Cerebellar nuclear complex (tissue), 1 donor: ENCODE data around the gene DNPH1.

Source experiments
- DNase-seq, 2 experiments: peaks; one replicate each; lab custom pipeline; 2025; lab: John Stamatoyannopoulos, UW

Gene DNPH1

DNA sequence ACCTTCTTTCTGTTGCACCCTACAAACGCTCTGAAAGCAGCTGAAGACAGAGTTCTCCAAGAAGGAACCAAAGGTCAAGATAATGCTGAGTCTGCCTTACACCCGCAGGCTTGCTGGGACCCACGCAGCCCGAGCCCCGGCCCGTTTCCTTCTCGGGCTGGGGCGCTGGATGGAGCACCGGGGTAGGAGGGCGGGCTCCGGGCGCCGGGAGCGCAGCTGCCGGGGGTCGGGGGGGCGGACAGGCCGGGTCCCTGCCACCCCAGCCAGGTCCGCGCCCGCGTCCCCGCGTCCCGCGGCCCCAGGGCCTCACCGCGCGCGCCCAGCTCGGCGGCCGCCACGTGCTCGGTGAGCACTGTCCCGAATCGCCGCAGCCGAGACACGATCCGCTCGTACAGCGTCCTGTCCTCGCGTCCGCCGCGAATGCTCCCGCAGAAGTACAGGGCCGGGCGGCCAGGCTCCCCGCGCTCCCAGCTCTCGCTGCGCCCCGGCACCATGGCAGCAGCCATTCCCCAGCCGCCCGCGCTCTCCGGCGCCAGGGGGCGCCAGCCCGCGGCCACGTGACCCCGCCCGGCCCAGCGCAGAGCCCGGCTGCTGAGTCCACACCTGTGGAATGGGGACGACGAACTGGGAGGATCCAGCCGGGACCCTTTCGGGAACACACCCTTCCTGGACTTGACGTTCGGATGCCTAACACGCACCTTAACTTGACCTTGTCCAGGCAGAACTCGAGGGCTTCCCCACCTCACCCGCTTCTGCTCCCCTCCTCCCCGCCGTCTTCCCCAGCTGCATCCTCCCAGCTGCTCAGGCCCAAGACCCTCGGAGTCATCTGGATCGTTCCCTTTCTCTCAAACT, at the start of gene DNPH1:
DNPH1 (minus strand) TSS at position 531 of the 852 bp plus-strand sequence; CDS start at position 506, 25 bp downstream.
- DNase-seq, result peak in 1 of 2 experiments; percentile 19

GRCh38 chr6:43278524-43279078, 49.3 kb upstream of the DNPH1 start:
- DNase-seq, result no peak

DNA sequence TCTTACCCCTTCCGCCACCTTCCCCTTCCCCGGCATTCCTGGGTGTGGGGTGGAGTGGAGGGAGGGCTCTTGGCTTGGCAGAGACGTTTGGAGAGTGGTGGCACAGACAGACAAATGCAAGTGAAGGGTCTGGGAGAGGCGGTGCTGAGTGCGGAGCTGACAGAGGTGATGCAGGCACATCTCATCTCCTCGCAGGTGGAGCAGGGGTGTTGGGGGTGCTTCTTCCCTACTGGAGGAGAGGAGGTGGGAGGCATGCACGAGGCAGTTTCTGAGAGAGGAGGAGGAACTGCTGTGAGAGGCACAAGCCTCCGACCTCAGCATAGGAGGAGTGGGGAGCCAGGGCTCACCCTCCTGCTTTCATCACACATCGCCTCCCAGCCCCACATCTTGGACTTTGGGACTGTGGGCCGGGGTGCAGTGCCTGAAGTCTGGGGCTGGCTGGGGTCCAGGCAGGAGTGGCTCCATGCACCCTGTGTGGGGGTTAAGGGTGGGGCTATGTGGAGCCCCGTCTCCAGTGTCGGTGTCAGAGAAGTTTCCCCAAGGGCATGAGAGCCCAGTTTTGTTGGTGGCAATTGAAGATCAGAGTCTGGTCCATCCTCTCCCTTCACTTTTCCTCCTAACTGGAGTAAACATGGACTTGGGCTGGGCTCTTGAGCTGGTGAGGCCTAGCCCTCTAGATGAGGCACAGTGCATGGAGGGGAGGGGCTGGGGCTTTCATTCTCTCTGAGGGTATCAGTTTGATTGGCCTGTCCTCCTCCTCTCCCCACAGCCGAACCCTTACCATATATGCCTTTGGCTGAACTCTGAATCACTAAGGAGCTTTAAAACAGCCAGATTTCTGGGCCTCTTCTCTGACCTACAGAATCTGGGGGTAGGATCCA, 48.6 kb upstream of the DNPH1 start:
- no peak for DNase-seq

- DNase-seq, result no peak
These were observed 48.0 kb upstream of the DNPH1 start for GRCh38 chr6:43277306-43277642.

- DNase-seq, result no peak
These were observed 47.5 kb upstream of the DNPH1 start for GRCh38 chr6:43276577-43277305.

DNA sequence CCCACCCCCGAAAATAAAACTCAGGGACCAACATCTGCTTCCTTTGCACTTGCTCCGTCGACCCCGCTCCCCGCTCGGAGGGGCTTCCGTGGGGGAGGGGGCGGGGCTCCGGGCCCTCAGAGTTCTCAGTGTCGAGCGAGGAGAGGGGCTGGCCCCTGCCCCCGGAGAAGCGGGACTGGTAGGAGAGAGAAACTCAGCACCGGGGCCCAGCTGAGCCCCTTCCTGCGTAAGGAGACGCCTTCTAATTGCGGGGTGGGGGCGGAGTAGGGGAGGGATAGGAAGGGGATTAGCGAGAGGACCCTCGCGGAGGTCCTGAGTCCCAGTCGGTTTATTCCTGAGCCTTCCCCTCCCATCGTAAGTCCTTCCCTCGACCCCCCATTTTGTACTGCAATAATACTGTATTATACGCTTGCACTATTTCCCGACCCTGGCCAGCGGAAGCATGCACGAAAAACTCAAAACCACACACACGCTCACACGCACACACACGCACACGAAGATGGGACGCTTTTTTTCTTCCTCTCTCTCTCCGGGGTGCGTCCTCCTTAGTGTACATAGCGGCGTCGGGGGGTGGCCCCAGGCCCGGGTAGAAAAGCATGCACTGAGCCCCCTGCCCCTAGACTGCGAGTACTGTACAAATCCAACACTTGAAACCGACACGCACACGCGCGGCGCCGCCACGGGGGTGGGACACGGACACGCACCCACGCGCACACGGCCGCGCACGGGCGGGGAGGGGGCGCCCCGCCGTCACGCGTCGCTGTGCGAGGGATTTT, 46.7 kb upstream of the DNPH1 start:
- DNase-seq, result no peak

DNA sequence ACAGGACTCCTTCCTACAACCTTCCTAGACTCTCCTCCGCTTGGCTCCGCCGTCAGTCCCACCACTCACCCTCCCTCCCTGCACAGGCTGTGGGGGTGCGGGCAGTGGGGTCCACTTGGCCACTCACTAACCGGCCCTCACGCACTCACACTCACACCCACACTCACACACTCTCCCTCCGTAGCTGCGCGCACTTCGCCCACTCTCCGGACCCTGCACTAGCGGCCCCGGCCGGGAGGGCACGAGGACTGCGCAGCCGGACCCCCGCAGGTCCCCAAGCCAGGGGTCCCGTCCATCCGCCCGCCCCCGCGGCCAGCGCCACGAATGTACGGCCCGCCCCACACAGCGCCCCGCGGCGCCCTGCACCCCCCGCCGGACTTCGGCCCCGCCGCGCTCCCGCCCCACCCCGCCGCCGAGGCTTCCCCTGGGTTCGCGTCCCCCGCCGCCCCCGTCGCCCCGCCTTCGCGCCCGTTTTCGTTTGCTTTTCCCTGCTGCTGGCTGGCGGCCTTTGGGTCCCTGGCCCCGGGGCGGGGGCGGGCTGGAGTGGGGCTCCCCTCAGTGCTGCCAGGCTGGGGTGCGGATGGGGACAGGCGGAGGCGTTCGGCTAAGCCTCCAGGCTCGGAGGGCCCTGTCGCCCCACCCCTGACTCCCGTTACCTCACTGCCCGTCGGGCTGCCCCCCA, 45.8 kb upstream of the DNPH1 start:
- DNase-seq, result no peak

GRCh38 chr6:43274127-43274915, 45.0 kb upstream of the DNPH1 start:
- no peak for DNase-seq

- DNase-seq, result no peak
These were observed 44.4 kb upstream of the DNPH1 start for GRCh38 chr6:43273707-43274106.

GRCh38 chr6:43271944-43272343, 42.7 kb upstream of the DNPH1 start:
- DNase-seq, result no peak

DNA sequence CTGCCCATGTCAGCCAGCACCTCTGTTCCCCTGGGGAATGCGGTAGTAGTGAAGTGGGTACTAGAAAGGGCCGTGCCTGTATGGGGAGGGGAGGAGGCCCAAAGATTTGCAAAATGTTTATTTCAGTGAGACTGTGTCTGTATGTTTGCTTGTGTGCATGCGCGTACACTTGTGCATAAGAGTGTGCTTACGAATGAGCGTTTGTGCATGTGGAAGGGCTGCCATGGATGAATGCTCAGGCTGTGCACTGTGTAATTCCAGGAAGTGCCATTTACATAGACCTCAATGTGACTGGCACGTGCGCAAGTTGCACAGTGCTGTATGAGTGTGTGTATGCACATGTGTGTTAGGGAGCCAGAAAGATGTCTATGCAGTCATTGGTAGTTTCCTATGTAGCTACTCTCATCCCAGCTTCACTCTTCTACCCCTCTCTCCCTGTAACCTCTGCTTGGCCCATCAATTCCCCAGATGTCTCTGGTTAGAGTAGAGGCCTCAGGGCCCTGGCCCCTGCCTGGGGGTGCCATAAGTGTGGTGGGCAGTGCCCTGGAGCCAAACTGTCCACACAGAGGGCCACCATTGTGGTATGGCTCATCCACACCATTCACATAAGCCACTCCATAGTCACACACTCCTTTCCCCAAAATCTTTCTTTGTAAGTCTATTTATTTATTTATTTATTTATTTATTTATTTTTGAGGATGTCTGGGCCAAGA, 42.0 kb upstream of the DNPH1 start:
- no peak for DNase-seq

DNA sequence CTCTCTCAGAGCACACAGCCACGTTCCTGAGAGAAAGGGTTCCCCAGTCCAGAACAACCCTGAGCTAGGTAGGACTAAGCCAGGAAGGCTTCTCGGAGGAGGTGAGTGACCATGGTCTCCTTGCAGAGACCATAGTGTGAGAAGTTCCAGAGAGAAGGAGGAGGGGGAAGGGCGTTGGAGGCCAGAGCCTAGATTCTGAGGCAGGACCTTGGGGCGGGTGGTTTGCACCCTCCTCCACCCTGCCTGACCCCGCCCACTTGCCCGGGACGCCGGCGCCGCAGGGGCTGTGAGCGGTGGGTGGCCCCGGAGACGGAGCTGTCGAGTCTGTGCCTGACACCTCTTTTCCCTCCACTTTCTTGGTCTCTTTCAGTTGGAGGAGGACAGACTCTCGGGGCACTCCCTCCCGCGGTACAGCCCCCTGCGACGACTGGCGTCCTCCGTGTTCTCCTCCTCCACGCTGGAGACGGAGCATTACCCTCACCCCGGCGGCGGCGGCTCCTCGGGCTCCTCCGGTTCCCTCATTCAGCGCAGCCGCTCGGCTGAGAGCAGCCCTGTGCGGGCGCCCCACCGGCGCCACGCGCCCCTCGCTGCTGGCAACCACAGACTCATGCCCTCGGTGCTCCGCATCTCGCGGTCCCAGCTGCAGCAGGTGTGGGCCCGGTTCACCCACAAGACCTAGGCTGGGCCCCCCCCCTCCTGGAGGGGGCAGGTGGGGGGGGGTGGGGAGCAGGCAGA, 40.2 kb upstream of the DNPH1 start:
- no peak for DNase-seq

DNA sequence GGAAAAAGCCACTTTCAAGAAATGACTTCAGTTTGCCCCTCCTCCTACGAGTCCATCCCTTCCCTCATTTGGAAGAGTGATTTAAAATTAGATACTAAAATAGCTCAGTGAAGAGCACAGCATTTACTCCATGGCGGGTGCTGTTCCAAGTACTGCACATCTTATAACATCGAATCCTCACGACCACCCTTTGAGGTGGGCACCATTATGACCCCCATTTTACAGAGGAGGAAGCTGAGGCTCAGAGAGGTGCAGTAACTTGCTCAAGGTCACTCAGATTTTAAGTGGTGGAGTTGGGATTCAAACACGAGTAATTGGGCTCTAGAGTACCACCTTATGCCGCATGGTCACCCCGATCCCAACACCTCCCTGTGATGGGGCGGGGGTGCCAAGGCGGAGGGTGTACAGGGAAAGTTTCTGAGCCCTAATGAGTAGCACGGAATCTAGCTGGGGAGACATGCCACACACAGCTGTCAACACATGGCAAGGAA, 39.5 kb upstream of the DNPH1 start:
- no peak for DNase-seq

DNA sequence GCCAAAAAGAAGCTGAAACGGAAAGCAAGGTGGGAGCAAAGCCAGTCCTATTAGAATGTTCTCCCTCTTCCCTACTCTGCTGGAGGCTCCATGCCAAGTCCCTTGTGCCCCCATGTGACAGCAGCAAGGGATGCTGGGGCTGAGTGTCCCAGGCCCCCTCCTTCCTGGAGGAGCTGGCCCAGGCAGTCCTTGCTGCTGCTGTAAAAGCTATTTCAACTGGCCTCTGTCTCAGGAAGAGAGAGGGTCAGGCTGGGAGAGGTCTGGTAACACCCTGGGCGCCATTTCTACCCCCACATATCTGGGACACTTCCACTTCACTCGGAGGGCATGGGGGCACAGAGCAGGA, 39.0 kb upstream of the DNPH1 start:
- DNase-seq, result no peak

DNA sequence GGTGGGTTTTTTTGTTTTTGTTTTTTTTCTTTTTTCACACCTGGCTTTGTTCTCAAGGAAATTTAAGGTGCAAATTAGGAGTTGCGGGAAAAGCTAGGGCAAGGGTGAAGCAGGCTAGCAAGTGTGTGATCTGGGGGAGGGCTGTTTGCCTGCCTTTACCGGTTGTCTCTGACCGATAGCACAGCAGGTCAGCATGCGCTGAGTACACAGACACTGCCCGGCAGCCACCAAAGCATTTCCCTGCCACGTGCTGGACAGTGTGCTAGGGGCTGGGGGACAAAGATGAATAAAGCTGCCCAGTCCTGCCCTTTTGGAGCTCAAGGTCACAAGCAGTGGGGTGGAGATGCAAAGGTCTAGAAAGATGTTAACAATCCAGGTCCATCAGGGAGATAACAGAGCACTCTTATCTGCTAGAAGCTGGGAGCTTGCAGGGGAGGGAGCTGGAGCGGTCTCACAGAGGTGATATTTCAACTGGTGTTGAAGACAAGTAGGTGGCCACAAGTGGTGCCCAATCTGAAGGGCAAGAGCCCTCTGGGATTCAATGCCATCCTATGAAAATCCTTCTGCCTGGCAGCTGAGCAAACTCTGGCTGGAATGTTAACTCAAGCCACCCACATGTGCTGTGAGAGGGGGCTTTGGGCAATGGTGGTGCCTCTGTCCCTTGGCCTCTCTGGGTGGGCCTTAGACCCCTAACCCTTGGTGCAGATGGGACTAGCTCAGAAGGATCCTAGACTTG, 38.5 kb upstream of the DNPH1 start:
- no peak for DNase-seq

GRCh38 chr6:43265564-43265963, 36.3 kb upstream of the DNPH1 start:
- DNase-seq, result no peak

- no peak for DNase-seq
These were observed 35.4 kb upstream of the DNPH1 start for GRCh38 chr6:43264599-43265145.
